Measurements from ENCODE around the gene ZNF587.
"Not testable (repeated sequence)": the region's sequence is repeated elsewhere in the genome, so short reads cannot be mapped to it uniquely, and the experiment has no call there.

Gene ZNF587

DNA sequence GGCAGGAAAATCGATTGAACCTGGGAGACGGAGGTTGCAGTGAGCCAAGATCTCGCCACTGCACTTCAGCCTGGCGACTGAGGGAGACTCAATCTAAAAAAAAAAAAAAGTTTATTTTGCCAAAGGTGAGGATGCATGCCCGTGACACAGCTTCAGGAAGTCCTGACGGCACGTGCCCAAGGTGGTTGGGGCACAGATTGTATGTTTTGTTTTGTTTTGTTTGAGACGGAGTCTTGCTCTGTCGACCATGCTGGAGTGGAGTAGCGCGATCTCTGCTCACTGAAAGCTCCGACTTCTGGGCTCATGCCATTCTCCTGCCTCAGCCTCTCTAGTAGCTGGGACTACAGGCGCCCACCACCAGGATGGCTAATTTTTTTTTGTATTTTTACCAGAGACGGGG is 31.7 kb upstream of the ZNF587 start:
- TF ChIP-seq, protein P1, sequence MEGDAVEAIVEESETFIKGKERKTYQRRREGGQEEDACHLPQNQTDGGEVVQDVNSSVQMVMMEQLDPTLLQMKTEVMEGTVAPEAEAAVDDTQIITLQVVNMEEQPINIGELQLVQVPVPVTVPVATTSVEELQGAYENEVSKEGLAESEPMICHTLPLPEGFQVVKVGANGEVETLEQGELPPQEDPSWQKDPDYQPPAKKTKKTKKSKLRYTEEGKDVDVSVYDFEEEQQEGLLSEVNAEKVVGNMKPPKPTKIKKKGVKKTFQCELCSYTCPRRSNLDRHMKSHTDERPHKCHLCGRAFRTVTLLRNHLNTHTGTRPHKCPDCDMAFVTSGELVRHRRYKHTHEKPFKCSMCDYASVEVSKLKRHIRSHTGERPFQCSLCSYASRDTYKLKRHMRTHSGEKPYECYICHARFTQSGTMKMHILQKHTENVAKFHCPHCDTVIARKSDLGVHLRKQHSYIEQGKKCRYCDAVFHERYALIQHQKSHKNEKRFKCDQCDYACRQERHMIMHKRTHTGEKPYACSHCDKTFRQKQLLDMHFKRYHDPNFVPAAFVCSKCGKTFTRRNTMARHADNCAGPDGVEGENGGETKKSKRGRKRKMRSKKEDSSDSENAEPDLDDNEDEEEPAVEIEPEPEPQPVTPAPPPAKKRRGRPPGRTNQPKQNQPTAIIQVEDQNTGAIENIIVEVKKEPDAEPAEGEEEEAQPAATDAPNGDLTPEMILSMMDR (IDR thresholded peaks at IDR 0.05; ENCODE audit: low read depth, low read length, missing control alignments): no peak
- no peak for DNase-seq (ENCODE audit: low read depth)
- H3K4me3 ChIP-seq (ENCODE audit: low read depth, low read length): no peak overlapping the region

DNA sequence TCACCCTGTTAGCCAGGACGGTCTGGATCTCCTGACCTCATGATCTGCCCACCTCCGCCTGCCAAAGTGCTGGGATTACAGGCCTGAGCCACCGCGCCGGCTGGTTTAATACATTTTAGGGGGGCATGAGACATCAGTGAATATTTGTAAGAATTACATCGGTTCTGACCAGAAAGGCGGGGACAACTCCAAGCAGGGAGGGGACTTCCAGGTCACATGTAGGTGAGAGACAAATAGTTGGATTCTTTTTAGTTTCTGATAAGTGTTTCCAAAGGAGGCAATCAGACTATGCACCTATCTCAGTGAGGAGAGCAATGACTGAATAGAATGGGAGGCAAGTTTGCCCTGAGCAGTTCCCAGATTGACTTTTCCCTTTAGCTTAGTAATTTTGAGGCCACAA is 31.3 kb upstream of the ZNF587 start:
- H3K4me3 ChIP-seq (ENCODE audit: low read depth, low read length): no peak overlapping the region
- no peak for DNase-seq (ENCODE audit: low read depth)
- TF ChIP-seq, protein P1 (IDR thresholded peaks at IDR 0.05; ENCODE audit: low read depth, low read length, missing control alignments): no peak

DNA sequence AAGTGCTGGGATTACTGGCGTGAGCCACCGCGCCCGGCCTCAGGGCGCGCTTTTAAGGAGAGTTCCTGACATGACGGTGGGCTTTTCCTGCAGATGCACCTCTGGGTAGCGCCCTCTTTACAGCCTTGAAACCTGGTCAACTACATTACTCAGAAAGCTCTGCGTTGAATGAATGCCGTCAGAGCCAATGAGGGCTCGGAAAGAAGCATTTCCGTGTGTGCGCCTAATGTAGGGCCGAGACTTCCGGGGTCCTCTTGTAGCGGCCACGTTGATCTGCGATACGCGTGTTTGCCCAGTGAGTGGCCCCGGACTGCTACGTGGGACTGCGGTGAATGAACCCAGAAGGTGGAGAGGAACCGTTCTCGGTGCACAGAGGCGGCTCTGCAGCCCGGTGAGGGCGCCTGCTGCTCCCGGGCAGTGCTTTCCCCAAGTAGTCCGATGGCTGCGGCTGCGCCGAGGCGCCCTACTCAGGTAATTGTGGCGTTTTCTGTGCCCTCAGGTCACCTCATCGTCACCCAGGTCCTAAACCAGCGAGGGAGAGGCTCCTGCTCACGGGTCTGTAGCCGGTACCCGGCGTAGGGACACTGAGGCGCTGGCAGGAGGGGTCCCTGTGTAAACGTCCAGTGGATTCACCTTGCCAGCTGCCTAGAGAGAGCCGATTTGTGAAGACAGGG is 30.0 kb upstream of the ZNF587 start:
- TF ChIP-seq, protein P1 (IDR thresholded peaks at IDR 0.05; ENCODE audit: low read depth, low read length, missing control alignments): peak; percentile 13
- peak overlapping the region; percentile 95 for H3K4me3 ChIP-seq (ENCODE audit: low read depth, low read length)
- DNase-seq (ENCODE audit: low read depth): peak; percentile 89

DNA sequence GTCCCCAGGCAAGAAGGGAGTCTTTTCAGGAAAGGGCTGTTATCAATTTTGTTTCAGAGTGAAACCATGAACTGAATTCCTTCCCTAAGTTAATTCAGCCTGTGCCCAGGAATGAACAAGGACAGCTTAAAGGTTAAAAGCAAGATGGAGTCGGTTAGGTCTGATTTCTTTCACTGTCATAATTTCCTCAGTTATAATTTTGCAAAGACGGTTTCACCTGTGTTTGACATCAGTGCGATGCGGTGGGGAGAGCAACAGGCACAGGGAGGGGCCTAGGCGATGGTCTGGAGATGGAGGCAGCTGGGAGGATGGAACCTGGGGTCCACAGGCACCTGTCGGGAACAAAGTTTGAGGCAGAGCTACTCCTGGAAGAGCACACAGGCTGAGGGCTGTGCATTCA is 29.1 kb upstream of the ZNF587 start:
- TF ChIP-seq, protein P1 (IDR thresholded peaks at IDR 0.05; ENCODE audit: low read depth, low read length, missing control alignments): no peak
- H3K4me3 ChIP-seq (ENCODE audit: low read depth, low read length): peak overlapping the region; percentile 95
- DNase-seq (ENCODE audit: low read depth): no peak

DNA sequence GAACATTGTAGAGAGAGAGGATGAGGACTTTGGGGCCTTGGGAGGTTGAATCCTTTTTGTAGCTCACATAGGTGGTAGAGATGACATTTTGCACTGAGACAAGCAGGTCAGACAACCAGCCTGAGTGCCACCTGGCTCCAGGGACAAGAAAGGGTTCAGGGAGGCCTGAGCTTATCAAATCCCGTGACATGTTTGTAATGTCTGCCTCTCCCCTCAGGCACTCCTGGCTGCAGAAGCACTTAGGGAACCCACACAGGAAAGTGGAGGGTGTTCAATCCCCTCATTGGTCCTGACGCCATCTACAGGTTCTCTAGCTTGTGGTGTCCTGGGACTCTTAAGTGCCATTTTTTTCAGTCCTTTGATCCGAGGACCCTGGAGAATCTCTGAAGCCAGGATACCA is 28.6 kb upstream of the ZNF587 start:
- peak overlapping the region; percentile 95 for H3K4me3 ChIP-seq (ENCODE audit: low read depth, low read length)
- not testable (repeated sequence) for DNase-seq (ENCODE audit: low read depth)

DNA sequence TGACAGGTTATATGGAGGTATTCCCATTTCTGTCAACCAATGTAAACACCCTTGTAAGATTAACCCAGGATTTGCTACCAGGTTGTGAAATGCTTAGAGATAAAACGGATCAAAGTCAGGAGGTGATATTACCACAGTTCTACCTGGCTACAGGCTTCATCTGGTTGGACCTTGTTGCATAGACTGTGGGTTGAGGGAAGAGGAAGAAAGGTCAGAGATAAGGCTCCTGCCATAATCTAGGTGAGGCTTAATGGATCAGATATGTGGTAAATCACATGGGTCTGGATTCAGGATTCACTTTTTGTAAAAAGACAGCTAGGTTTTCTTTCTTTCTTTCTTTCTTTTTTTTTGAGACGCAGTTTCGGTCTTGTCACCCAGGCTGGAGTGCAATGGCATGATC is 28.2 kb upstream of the ZNF587 start:
- H3K4me3 ChIP-seq (ENCODE audit: low read depth, low read length): not testable (repeated sequence)

DNA sequence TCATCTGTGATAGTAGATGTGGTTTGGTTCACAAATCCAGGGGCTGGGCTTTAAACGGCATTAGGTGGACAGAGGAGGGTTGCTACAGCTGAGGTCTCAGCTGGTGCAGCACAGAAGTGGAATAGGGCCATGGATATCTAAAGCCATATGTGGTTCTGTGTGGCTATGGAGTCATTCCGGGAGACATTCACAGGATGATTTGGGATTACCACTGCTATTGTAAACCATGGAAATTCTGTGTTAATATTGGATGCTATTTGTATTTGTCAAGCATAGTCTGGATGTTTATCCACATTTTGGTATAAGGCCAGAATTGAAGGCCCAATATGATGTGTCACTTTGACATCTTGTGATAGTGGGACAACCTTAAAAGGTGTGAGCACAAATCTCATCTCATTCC is 26.5 kb upstream of the ZNF587 start:
- not testable (repeated sequence) for H3K4me3 ChIP-seq (ENCODE audit: low read depth, low read length); DNase-seq (ENCODE audit: low read depth)

More for the DNA sequence above, 28.2 kb upstream of the ZNF587 start:
- DNase-seq (ENCODE audit: low read depth): not testable (repeated sequence)

DNA sequence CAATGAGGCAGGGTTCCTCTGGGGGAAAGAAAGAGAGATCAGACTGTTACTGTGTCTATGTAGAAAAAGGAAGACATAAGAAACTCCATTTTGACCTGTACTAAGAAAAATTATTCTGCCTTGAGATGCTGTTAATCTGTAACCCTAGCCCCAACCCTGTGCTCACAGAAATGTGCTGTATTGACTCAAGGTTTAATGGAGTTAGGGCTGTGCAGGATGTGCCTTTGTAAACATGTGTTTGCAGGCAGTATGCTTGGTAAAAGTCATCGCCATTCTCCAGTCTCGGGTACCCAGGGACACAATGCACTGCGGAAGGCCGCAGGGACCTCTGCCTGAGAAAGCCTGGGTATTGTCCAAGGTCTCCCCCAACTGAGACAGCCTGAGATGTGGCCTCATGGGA is 26.1 kb upstream of the ZNF587 start:
- H3K4me3 ChIP-seq (ENCODE audit: low read depth, low read length); DNase-seq (ENCODE audit: low read depth): not testable (repeated sequence)

DNA sequence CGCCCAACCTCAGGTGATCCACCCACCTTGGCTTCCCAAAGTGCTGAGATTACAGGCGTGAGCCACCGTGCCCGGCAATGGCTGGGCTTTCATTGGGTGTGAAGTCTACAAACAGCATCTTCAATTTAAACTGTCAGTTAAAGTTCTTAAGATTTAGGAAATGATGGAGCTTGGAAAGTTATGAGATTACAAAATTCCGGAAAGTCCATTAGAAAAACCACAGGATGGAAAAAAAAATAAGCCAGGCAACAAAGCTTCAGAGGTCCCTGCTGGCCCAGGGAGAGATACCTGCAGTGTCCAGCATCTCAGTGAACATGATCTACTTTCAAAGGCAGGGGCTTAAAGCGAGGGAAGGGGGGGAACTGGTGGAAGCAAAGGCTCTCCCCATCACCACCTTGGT is 24.1 kb upstream of the ZNF587 start:
- TF ChIP-seq, protein P1 (IDR thresholded peaks at IDR 0.05; ENCODE audit: low read depth, low read length, missing control alignments): no peak
- DNase-seq (ENCODE audit: low read depth): no peak
- no peak overlapping the region for H3K4me3 ChIP-seq (ENCODE audit: low read depth, low read length)
